ENCODE data around the gene BLOC1S1. TPM values are rescaled to one million over a fixed set of nuclear protein-coding genes. Genes with fewer than 3 reads are reported as not detected.
A peak's percentile ranks its signal among the peaks of the same experiment; 100 is the strongest.

Gene BLOC1S1
- total and polyA plus RNA-seq, 2 of the 4 experiments (the other 2 are of a cell fraction): 128 to 285 TPM

DNA sequence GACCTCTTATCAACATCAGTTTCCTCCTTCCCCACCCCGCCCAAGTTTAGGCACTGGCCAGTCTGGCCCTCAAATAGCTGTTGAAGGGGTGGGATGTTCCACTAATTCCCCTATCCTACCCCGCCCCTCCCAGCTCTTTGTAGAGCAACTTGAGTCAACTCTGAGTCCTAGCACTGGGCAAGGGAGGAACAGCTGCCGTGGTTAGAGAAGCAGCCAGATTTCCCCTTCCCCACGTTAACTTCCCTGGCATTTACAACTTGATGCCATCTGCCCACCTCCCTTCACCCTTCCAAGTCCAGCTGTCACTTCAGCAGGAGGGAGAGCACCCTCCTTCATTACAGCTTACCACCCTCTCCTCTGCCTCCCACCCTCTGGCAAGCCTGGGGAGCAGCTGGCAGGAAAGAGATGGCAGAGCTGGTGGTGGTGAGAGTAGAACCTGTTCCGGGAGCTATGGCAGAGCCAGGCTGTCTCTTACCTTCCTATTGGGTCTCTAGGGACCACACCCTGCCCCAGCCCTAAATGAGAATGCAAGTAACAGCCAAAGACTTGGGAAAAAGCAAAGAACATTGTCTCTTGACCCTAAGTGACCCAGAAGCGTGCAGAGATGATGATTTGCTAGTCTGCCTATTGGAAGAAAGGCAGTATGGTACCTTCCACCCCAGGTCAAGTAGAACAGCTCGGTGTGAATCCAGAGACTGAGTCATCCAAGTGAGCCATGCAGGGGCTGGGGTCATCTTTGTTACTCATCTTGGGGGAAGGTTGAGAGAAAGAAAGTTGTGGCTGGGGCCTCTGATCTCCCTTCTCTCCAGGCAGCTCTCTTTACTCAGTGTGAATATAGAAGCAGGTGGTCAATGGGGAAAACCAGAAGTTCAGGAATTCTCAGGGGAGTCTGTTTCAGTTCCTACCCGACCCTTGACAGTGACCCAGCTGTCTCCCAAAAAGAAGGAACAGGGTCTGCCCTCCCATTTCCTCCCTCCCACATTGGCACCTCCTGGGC is 1.5 kb downstream of the BLOC1S1 start:
- intact Hi-C loops (cut with micrococcal nuclease): no loop called here
- H3K9ac ChIP-seq (ENCODE audit: low read depth, low read length): peak overlapping the region; percentile 70; the same call in 1 of the 2 replicates

More for the DNA sequence above, 1.5 kb downstream of the BLOC1S1 start:
- DNase-seq (peak; percentile 86), ATAC-seq (ENCODE audit: low read depth) (no peak)
- Histone ChIP-seq H2BK120ac (ENCODE audit: low read depth, low read length) (peak overlapping the region; percentile 59), H2AK9ac (replicated peaks; ENCODE audit: low read depth, low read length, poor library complexity) (peak overlapping the region; percentile 78), H2BK20ac (ENCODE audit: low read depth, low read length) (0 out of 2 replicates have a peak overlapping the region, but pooled peaks have one; percentile 26), H2AFZ (replicated peaks; ENCODE audit: low read length, poor library complexity) (peak overlapping the region; percentile 65), H2AK5ac (ENCODE audit: low read depth, low read length) (peak overlapping the region; percentile 98), H4K5ac (ENCODE audit: low read depth, low read length) (peak overlapping the region; percentile 26; the same call in 1 of the 2 replicates), H3K27ac (ENCODE audit: insufficient read depth, low read length) (peak overlapping the region; percentile 38), H3K79me1 (ENCODE audit: low read depth in 1 of 2, low read length in 2 of 2) (peaks cover 17 to 53% of the 10 kb centered on the region in 2 experiments), H3K4me2 (ENCODE audit: low read depth, low read length) (peak overlapping the region; percentile 94), H3K4me1 (ENCODE audit: control insufficient read depth, insufficient read depth, low read length) (peaks cover 42% of the 10 kb centered on the region), H3K56ac (ENCODE audit: extremely low read depth, insufficient read depth, low read length) (no peak overlapping the region), H3K4me3 (ENCODE audit: insufficient read depth, low read depth, low read length) (peak overlapping the region; percentile 78), H2BK5ac (ENCODE audit: low read depth, low read length, poor library complexity, severe bottlenecking) (peak overlapping the region; percentile 71), H4K8ac (ENCODE audit: low read depth in 2 of 2, low read length in 2 of 2) (peak overlapping the region; percentile 83 to 95), H3K9me1 (ENCODE audit: insufficient read depth, low read length) (peaks cover 32% of the 10 kb centered on the region), H4K91ac (ENCODE audit: insufficient read depth, low read depth, low read length) (peak overlapping the region; percentile 78), H2BK15ac (ENCODE audit: low read depth, low read length) (peak overlapping the region; percentile 47; the same call in 1 of the 3 replicates), H3K9me3 (ENCODE audit: control insufficient read depth, insufficient read depth, low read length) (no peaks in the 10 kb centered on the region), H3K18ac (ENCODE audit: low read depth, low read length) (peak overlapping the region; percentile 11; the same call in 1 of the 2 replicates), H4K20me1 (ENCODE audit: insufficient read depth, low read length) (peaks cover 16% of the 10 kb centered on the region), H3K4ac (ENCODE audit: low read depth, low read length) (peak overlapping the region; percentile 82), H3K27me3 (ENCODE audit: control insufficient read depth, insufficient read depth, low read length) (no peaks in the 10 kb centered on the region), H3K23ac (ENCODE audit: low read depth, low read length) (peak overlapping the region; percentile 80), H3K36me3 (ENCODE audit: control insufficient read depth, insufficient read depth, low read length) (no peaks in the 10 kb centered on the region), H3K14ac (replicated peaks; ENCODE audit: low read depth, low read length) (peak overlapping the region; percentile 65)
- POLR2A ChIA-PET (ENCODE audit: unreplicated experiment): no interaction called here
- dilution Hi-C loops (cut with HindIII; ENCODE audit: low sequenced_read_pairs, unreplicated experiment) (no loop called here), in situ Hi-C loops (cut with MboI; ENCODE audit: low sequenced_read_pairs) (no loop called here)
- WGBS, 2 experiments (ENCODE audit: extremely low coverage in 2 of 2, insufficient read length in 1 of 2): 50% methylated on average over 2 of the region's 8 CpGs; no CpG with 5 or more reads in 1 of the 2 experiments
- CTCF ChIA-PET: no interaction called here
- no peak for TF ChIP-seq CEBPB (IDR thresholded peaks at IDR 0.05; ENCODE audit: low read depth, low read length)
- TF ChIP-seq, protein P1, sequence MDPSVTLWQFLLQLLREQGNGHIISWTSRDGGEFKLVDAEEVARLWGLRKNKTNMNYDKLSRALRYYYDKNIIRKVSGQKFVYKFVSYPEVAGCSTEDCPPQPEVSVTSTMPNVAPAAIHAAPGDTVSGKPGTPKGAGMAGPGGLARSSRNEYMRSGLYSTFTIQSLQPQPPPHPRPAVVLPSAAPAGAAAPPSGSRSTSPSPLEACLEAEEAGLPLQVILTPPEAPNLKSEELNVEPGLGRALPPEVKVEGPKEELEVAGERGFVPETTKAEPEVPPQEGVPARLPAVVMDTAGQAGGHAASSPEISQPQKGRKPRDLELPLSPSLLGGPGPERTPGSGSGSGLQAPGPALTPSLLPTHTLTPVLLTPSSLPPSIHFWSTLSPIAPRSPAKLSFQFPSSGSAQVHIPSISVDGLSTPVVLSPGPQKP (IDR thresholded peaks at IDR 0.05; ENCODE audit: borderline replicate concordance, low read depth, low read length): no peak
- TF ChIP-seq RFX5 (IDR thresholded peaks at IDR 0.05; ENCODE audit: low read depth, low read length): no peak
- TF ChIP-seq POLR2A (IDR thresholded peaks at IDR 0.05; ENCODE audit: low read depth, low read length): no peak
- no peak for TF ChIP-seq NFE2L2 (IDR thresholded peaks at IDR 0.05; ENCODE audit: low read depth, low read length)
- TF ChIP-seq RCOR1 (IDR thresholded peaks at IDR 0.05; ENCODE audit: insufficient replicate concordance, low read length): no peak
- TF ChIP-seq MAFK (IDR thresholded peaks at IDR 0.05; ENCODE audit: low read depth, low read length): no peak
- no peak for TF ChIP-seq SMC3 (IDR thresholded peaks at IDR 0.05; ENCODE audit: low read depth, low read length)
- TF ChIP-seq FOS (IDR thresholded peaks at IDR 0.05; ENCODE audit: low read depth, low read length): peak; percentile 86
- TF ChIP-seq RAD21 (IDR thresholded peaks at IDR 0.05; ENCODE audit: low read length): no peak; the same call in 1 of the 2 replicates
- peak; percentile 77 for TF ChIP-seq BHLHE40 (IDR thresholded peaks at IDR 0.05; ENCODE audit: low read depth, low read length)
- no peak for TF ChIP-seq MXI1 (IDR thresholded peaks at IDR 0.05; ENCODE audit: borderline replicate concordance, low read depth, low read length)
- TF ChIP-seq, protein P2, sequence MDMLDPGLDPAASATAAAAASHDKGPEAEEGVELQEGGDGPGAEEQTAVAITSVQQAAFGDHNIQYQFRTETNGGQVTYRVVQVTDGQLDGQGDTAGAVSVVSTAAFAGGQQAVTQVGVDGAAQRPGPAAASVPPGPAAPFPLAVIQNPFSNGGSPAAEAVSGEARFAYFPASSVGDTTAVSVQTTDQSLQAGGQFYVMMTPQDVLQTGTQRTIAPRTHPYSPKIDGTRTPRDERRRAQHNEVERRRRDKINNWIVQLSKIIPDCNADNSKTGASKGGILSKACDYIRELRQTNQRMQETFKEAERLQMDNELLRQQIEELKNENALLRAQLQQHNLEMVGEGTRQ (IDR thresholded peaks at IDR 0.05; ENCODE audit: low read depth, low read length): no peak
- no peak for TF ChIP-seq MAZ (IDR thresholded peaks at IDR 0.05; ENCODE audit: borderline replicate concordance, low read depth, low read length)
- no TSS peak for BruUV-seq (replicated peaks)

Measured in IMR-90 (cell line).